GM23248 (cell line): ENCODE results near the gene RBBP6. TPM values are rescaled to one million over a fixed set of nuclear protein-coding genes. Genes with fewer than 3 reads are reported as not detected.

ENCODE experiments used
- DNase-seq: peaks from one replicate; pipeline ENCODE4 v3.0.0-alpha.2; 2015
- H2AFZ ChIP-seq: fragments of 200-600 bp; sonication (generic); 2 replicates; pipeline ENCODE4 v1.6.1; 2016; ENCODE audit warnings: antibody characterized with exemption
- H3F3A ChIP-seq: fragments of 200-600 bp; sonication (generic); 2 replicates; pipeline ENCODE4 v1.6.1; 2016; ENCODE audit warnings: mild to moderate bottlenecking, antibody characterized with exemption, mixed run types; ENCODE audit not compliant: insufficient read depth
- H3K27ac ChIP-seq: fragments of 200-600 bp; sonication (generic); 2 replicates; pipeline ENCODE4 v1.5.1; 2016; ENCODE audit warnings: mild to moderate bottlenecking
- H3K27me3 ChIP-seq: fragments of 200-600 bp; sonication (generic); replicated peaks from 2 replicates; pipeline ENCODE4 v1.6.1; 2016; ENCODE audit warnings: mild to moderate bottlenecking; ENCODE audit not compliant: insufficient read depth
- H3K36me3 ChIP-seq: fragments of 200-600 bp; sonication (generic); 2 replicates; pipeline ENCODE4 v1.6.1; 2016; ENCODE audit warnings: low read depth, mild to moderate bottlenecking
- H3K4me1 ChIP-seq: fragments of 200-600 bp; sonication (generic); 2 replicates; pipeline ENCODE4 v1.6.1; 2016; ENCODE audit warnings: mild to moderate bottlenecking; ENCODE audit not compliant: insufficient read depth
- H3K4me2 ChIP-seq: fragments of 200-600 bp; sonication (generic); one replicate; pipeline ENCODE4 v1.6.1; 2016; ENCODE audit warnings: mild to moderate bottlenecking; ENCODE audit not compliant: unreplicated experiment
- H3K4me3 ChIP-seq: fragments of 200-600 bp; sonication (generic); 2 replicates; pipeline ENCODE4 v1.5.1; 2016; ENCODE audit warnings: mild to moderate bottlenecking
- H3K79me2 ChIP-seq: fragments of 200-600 bp; sonication (generic); 2 replicates; pipeline ENCODE4 v1.6.1; 2016; ENCODE audit warnings: mild to moderate bottlenecking; ENCODE audit not compliant: insufficient read depth
- H3K9ac ChIP-seq: fragments of 200-600 bp; sonication (generic); 2 replicates; pipeline ENCODE4 v1.6.1; 2016; ENCODE audit warnings: mild to moderate bottlenecking
- H3K9me2 ChIP-seq: fragments of 200-600 bp; sonication (generic); 2 replicates; pipeline ENCODE4 v1.6.1; 2016; ENCODE audit warnings: mixed run types, mild to moderate bottlenecking, moderate library complexity; ENCODE audit not compliant: insufficient read depth
- H3K9me3 ChIP-seq: fragments of 200-600 bp; sonication (generic); one replicate; pipeline ENCODE4 v1.6.1; 2017; ENCODE audit warnings: low read depth
- H4K20me1 ChIP-seq: fragments of 200-600 bp; sonication (generic); 2 replicates; pipeline ENCODE4 v1.6.0; 2016; ENCODE audit not compliant: insufficient read depth
- EZH2 ChIP-seq: fragments of 200-600 bp; sonication (generic); IDR thresholded peaks from 2 replicates; pipeline ENCODE4 v1.6.1; 2018; ENCODE audit warnings: antibody characterized with exemption, mild to moderate bottlenecking; ENCODE audit not compliant: insufficient read depth, poor library complexity, severe bottlenecking
- EZH2phosphoT487 ChIP-seq: fragments of 200-600 bp; sonication (generic); IDR thresholded peaks from 2 replicates; pipeline ENCODE4 v1.6.1; 2018; ENCODE audit warnings: antibody characterized with exemption, moderate library complexity, mild to moderate bottlenecking, low read depth; ENCODE audit not compliant: insufficient read depth
- WGBS, 2 experiments: methylation state at CpG; one replicate each; pipeline ENCODE4 v1.1.6; 2015 to 2017; ENCODE audit warnings: low lambda C conversion rate in 2 of 2, low coverage in 1 of 2; ENCODE audit errors: missing lambda C conversion rate in 2 of 2; 5-methylcytosine and 5-hydroxymethylcytosine counted together
- in situ Hi-C: fragments of 300-500 bp; cut with MboI; formaldehyde crosslinking; loops from 2 replicates; pipeline ENCODE4 v1.15.0; 2020
- polyA plus RNA-seq: library from polyadenylated mRNA; unstranded; fragments of >200 nt; fragmentation: Nextera tagmentation; extraction: Ambion mirVana; gene quantifications from 2 replicates; pipeline ENCODE4 v1.2.1, GENCODE V29; 2016
- total RNA-seq: library from RNA; depleted of rRNA; stranded (reverse); fragments of >200 nt; shearing (Covaris generic); gene quantifications from 2 replicates; pipeline ENCODE4 v1.2.3, GENCODE V29; 2014

Gene RBBP6
- total and polyA plus RNA-seq, 2 experiments from 2014 or later: 13.8 to 17.3 TPM

GRCh38 chr16:24577167-24577566, 37.8 kb downstream of the RBBP6 start:
- in situ Hi-C loops: loop anchor here (10.0 kb wide), 1 partner anchor 238 kb away; no protein-coding TSS in a partner anchor
- 86 to 88% methylated on average over 11 of the region's 11 CpGs for WGBS, 2 experiments

GRCh38 chr16:24580665-24581064, 41.3 kb downstream of the RBBP6 start:
- Histone ChIP-seq H3K9ac (peak overlapping the region; percentile 3; the same call in 1 of the 2 replicates), H2AFZ (peak overlapping the region; percentile 76), H3K79me2 (no peaks in the 10 kb centered on the region), H3K9me2 (no peaks in the 10 kb centered on the region), H4K20me1 (no peaks in the 10 kb centered on the region), H3K4me1 (peaks cover 12% of the 10 kb centered on the region; the same call in 1 of the 2 replicates), H3K27me3 (no peaks in the 10 kb centered on the region), H3K4me3 (no peak overlapping the region), H3K9me3 (no peaks in the 10 kb centered on the region), H3K27ac (no peak overlapping the region), H3F3A (0 out of 2 replicates have a peak, but pooled peaks cover 2% of the 10 kb centered on the region), H3K4me2 (no peak overlapping the region), H3K36me3 (no peaks in the 10 kb centered on the region)
- DNase-seq: peak; percentile 67
- TF ChIP-seq EZH2: no peak
- no peak for TF ChIP-seq EZH2phosphoT487
- in situ Hi-C loops: loop anchor here (10.0 kb wide), 1 partner anchor 204 kb away; no protein-coding TSS in a partner anchor
- 16 to 17% methylated on average over 5 of the region's 5 CpGs for WGBS, 2 experiments

More at GRCh38 chr16:24577167-24577566, 37.8 kb downstream of the RBBP6 start:
- H3K9me3 ChIP-seq: no peaks in the 10 kb centered on the region
- no peak overlapping the region for H3K27ac ChIP-seq
- H3K36me3 ChIP-seq: peaks cover 10% of the 10 kb centered on the region
- H4K20me1 ChIP-seq: no peaks in the 10 kb centered on the region
- H3K4me3 ChIP-seq: no peak overlapping the region
- 0 out of 2 replicates have a peak, but pooled peaks cover 4% of the 10 kb centered on the region for H3K4me1 ChIP-seq
- no peak overlapping the region for H3K4me2 ChIP-seq
- H3F3A ChIP-seq: peaks cover 10% of the 10 kb centered on the region
- H3K9me2 ChIP-seq: no peaks in the 10 kb centered on the region
- no peak overlapping the region for H3K9ac ChIP-seq
- no peaks in the 10 kb centered on the region for H3K27me3 ChIP-seq
- H3K79me2 ChIP-seq: no peaks in the 10 kb centered on the region
- DNase-seq: peak; percentile 10
- H2AFZ ChIP-seq: no peak overlapping the region
- TF ChIP-seq EZH2phosphoT487: no peak

GRCh38 chr16:24583494-24583893, 44.1 kb downstream of the RBBP6 start:
- H3K9ac ChIP-seq: no peak overlapping the region
- H3K79me2 ChIP-seq: no peaks in the 10 kb centered on the region
- no peaks in the 10 kb centered on the region for H4K20me1 ChIP-seq
- H3K36me3 ChIP-seq: no peaks in the 10 kb centered on the region
- H3K27ac ChIP-seq: no peak overlapping the region
- no peak overlapping the region for H3K4me2 ChIP-seq
- WGBS, 2 experiments: 77 to 80% methylated on average over 5 of the region's 5 CpGs
- H3K4me1 ChIP-seq: peaks cover 12% of the 10 kb centered on the region; the same call in 1 of the 2 replicates
- no peak for TF ChIP-seq EZH2phosphoT487
- no peak for TF ChIP-seq EZH2
- H3K9me3 ChIP-seq: no peaks in the 10 kb centered on the region
- H3F3A ChIP-seq: 0 out of 2 replicates have a peak, but pooled peaks cover 5% of the 10 kb centered on the region
- in situ Hi-C loops: loop anchor here (10.0 kb wide), 1 partner anchor 201 kb away; no protein-coding TSS in a partner anchor
- H3K9me2 ChIP-seq: no peaks in the 10 kb centered on the region
- no peaks in the 10 kb centered on the region for H3K27me3 ChIP-seq
- H2AFZ ChIP-seq: no peak overlapping the region
- no peak overlapping the region for H3K4me3 ChIP-seq
- DNase-seq: no peak

- WGBS, 2 experiments: 91 to 100% methylated on average over 1 of the region's 1 CpG
- no peak overlapping the region for H3K4me3 ChIP-seq
- no peak overlapping the region for H3K4me2 ChIP-seq
- H3K79me2 ChIP-seq: no peaks in the 10 kb centered on the region
- no peak for DNase-seq
- 0 out of 2 replicates have a peak, but pooled peaks cover 5% of the 10 kb centered on the region for H3F3A ChIP-seq
- no peaks in the 10 kb centered on the region for H4K20me1 ChIP-seq
- no peaks in the 10 kb centered on the region for H3K9me2 ChIP-seq
- H3K9me3 ChIP-seq: no peaks in the 10 kb centered on the region
- H3K4me1 ChIP-seq: peaks cover 11% of the 10 kb centered on the region; the same call in 1 of the 2 replicates
- no peak for TF ChIP-seq EZH2
- no peak for TF ChIP-seq EZH2phosphoT487
- H3K27me3 ChIP-seq: no peaks in the 10 kb centered on the region
- H3K9ac ChIP-seq: no peak overlapping the region
- no peak overlapping the region for H3K27ac ChIP-seq
- H2AFZ ChIP-seq: no peak overlapping the region
- H3K36me3 ChIP-seq: no peaks in the 10 kb centered on the region
- in situ Hi-C loops: loop anchor here (10.0 kb wide), 1 partner anchor 195 kb away; no protein-coding TSS in a partner anchor
Observed at GRCh38 chr16:24589997-24590396, 50.6 kb downstream of the RBBP6 start.
